GM19238 (cell line): Measurements from ENCODE around the gene ANKRD66.

Experiments used
- DNase-seq: peaks from one replicate; pipeline ENCODE4 v3.0.0; 2011; ENCODE audit warnings: low spot score; ENCODE audit not compliant: insufficient read length

ANKRD66 gene

GRCh38 chr6:46789434-46790354 is 43.0 kb downstream of the ANKRD66 start:
- DNase-seq, result no peak

- DNase-seq, result no peak
Observed at GRCh38 chr6:46790355-46790874, 43.7 kb downstream of the ANKRD66 start.

GRCh38 chr6:46792635-46793034 is 45.9 kb downstream of the ANKRD66 start:
- no peak for DNase-seq

- no peak for DNase-seq
Observed at GRCh38 chr6:46793138-46793537, 46.4 kb downstream of the ANKRD66 start, which contains the start of gene MEP1A. Gene MEP1A, plus strand, starts transcription at chr6:46793389. Its CDS starts 10 bp downstream, at chr6:46793399.

- DNase-seq, result no peak
Observed at GRCh38 chr6:46794068-46794467, 47.3 kb downstream of the ANKRD66 start.

GRCh38 chr6:46795816-46796215 is 49.1 kb downstream of the ANKRD66 start:
- DNase-seq, result no peak

GRCh38 chr6:46796848-46797580 is 50.3 kb downstream of the ANKRD66 start:
- DNase-seq, result no peak

GRCh38 chr6:46799657-46800056 is 52.9 kb downstream of the ANKRD66 start:
- DNase-seq, result no peak

- no peak for DNase-seq
Observed at GRCh38 chr6:46808806-46809205, 62.1 kb downstream of the ANKRD66 start.
